Activated T-helper 2 cell treated with anti-CD3 and anti-CD28 coated beads, Interferon-gamma antibody, Interleukin-2, Interleukin-4, amounts not matched to agents 10 μg/mL and 5 μg/mL and 100 μg/mL, durations not matched to agents 14 hours and 24 hours and 36 hours (primary cell): ENCODE data around the gene STPG3. TPM values are rescaled to one million over a fixed set of nuclear protein-coding genes. Genes with fewer than 3 reads are reported as not detected.
A peak's percentile ranks its signal among the peaks of the same experiment; 100 is the strongest.
"Not testable (repeated sequence)": the region's sequence is repeated elsewhere in the genome, so short reads cannot be mapped to it uniquely, and the experiment has no call there.

Experiments
- DNase-seq: peaks from one replicate; pipeline ENCODE4 v3.0.0; 2021; ENCODE audit warnings: low spot score
- H3K27ac Mint-ChIP-seq: one replicate; pipeline ENCODE4 v1.8.0; 2021; ENCODE audit warnings: mixed read lengths
- H3K27me3 Mint-ChIP-seq: one replicate; pipeline ENCODE4 v1.8.0; 2021; ENCODE audit warnings: low read depth, mixed read lengths
- H3K36me3 Mint-ChIP-seq: one replicate; pipeline ENCODE4 v1.8.0; 2021; ENCODE audit warnings: low read depth, mixed read lengths
- H3K4me1 Mint-ChIP-seq: one replicate; pipeline ENCODE4 v1.8.0; 2021; ENCODE audit warnings: low read depth, mixed read lengths
- H3K4me3 Mint-ChIP-seq: one replicate; pipeline ENCODE4 v1.8.0; 2021; ENCODE audit warnings: low read depth, mild to moderate bottlenecking, moderate library complexity, mixed read lengths
- H3K9me3 Mint-ChIP-seq: one replicate; pipeline ENCODE4 v1.8.0; 2021; ENCODE audit warnings: mixed read lengths
- intact Hi-C: fragments of 100-400 bp; cut with micrococcal nuclease; formaldehyde crosslinking; loops from one replicate; pipeline ENCODE4 v1.15.1; 2023
- total RNA-seq: library from RNA; stranded (reverse); gene quantifications from 2 replicates; pipeline ENCODE4 v1.2.3, GENCODE V29; 2022

STPG3 gene
- total RNA-seq, 1 donor from 2014 or later = 0.48 TPM

DNA sequence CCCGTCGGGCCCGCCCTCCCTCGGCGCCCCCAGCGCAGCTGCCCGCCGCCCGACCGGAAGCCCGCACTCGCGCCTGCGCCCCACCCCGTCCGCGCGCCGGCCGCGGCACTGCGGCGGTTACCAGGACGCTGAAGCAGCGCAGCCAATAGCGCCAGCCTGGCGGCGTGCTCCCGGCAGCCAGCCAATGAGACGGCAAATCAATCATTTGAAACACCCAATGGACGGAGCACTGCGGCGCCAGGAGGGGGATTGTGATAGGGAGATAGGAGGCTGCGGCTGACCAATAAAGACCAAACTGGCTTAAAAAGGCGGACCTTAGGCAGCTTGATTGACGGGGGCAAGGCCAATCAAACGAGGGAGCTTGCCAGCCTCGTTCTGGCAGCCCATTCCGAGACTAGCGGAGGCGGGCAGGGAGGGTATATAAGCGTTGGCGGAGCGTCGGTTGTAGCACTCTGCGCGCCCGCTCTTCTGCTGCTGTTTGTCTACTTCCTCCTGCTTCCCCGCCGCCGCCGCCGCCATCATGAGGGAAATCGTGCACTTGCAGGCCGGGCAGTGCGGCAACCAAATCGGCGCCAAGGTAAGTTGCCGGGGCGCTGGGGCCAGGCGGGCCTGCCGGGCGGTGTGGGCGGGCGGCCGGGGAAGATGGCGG lies 10.1 kb upstream of the STPG3 start, which contains the start of gene TUBB4B:
Gene TUBB4B (plus strand): TSS at position 447 of the 649 bp plus-strand sequence. CDS start 74 bp downstream, at position 521.
- Mint-ChIP-seq H3K9me3 (no peaks in the 10 kb centered on the region), H3K36me3 (peaks cover 27% of the 10 kb centered on the region), H3K27me3 (no peaks in the 10 kb centered on the region), H3K4me3 (peak within 1 kb of the TSS; percentile 89), H3K4me1 (peaks cover 14% of the 10 kb centered on the region), H3K27ac (peak within 1 kb of the TSS; percentile 92)
- intact Hi-C loops = loop anchor here (1.0 to 5.0 kb wide), 3 partner anchors 14 to 114 kb away; partner anchors contain the start of gene NELFB
- peak; percentile 98 for DNase-seq

DNA sequence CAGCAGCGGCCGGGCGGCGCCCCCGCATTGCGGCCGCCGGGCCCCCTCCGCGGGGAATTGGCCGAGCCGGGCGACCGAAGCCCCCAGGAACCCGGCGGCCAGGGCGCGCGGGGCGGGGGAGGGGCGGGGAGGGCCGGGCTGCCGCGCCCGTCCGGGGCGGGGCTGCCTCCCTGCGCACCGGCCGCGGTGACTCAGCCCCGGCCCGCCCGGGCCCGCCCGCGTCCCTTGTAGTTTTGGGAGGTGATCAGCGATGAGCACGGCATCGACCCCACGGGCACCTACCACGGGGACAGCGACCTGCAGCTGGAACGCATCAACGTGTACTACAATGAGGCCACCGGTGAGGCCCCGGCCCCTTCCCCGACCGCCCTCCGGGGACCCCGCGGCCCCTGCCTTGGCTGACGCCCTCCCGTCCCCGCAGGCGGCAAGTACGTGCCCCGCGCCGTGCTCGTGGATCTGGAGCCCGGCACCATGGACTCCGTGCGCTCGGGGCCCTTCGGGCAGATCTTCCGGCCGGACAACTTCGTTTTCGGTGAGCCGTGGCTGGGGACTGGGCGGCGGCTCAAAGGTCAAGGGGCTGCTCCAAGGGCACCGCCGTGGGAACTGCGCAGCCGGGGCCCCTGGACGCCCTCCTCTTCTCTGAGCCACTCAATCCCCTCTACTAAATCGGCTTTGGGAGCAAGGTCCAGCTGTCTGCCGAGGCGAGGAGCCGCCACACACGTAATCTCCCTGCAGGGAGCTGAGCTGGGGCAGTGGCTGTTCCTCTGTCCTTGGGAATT lies 9.4 kb upstream of the STPG3 start:
- intact Hi-C loops = loop anchor here (1.0 to 5.0 kb wide), 3 partner anchors 14 to 114 kb away; partner anchors contain the start of gene NELFB
- peak; percentile 63 for DNase-seq
- Mint-ChIP-seq H3K27ac (no peak overlapping the region), H3K9me3 (no peaks in the 10 kb centered on the region), H3K4me1 (peaks cover 14% of the 10 kb centered on the region), H3K4me3 (peak overlapping the region; percentile 85), H3K36me3 (peaks cover 27% of the 10 kb centered on the region), H3K27me3 (no peaks in the 10 kb centered on the region)

DNA sequence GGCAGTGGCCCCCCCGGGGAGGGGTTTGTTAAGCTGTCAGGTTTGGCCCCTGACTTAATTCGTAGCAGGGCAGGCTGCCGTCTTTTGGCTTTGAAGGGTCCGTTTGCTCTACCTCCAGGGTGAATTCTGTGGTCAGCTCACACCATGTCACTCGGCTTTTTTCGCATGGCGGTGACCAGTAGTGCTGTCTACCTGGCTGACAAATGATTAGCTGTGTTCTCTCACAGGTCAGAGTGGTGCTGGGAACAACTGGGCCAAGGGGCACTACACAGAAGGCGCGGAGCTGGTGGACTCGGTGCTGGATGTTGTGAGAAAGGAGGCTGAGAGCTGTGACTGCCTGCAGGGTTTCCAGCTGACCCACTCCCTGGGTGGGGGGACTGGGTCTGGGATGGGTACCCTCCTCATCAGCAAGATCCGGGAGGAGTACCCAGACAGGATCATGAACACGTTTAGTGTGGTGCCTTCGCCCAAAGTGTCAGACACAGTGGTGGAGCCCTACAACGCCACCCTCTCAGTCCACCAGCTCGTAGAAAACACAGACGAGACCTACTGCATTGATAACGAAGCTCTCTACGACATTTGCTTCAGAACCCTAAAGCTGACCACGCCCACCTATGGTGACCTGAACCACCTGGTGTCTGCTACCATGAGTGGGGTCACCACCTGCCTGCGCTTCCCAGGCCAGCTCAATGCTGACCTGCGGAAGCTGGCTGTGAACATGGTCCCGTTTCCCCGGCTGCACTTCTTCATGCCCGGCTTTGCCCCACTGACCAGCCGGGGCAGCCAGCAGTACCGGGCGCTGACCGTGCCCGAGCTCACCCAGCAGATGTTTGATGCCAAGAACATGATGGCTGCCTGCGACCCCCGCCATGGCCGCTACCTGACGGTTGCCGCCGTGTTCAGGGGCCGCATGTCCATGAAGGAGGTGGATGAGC lies 8.6 kb upstream of the STPG3 start:
- Mint-ChIP-seq H3K27me3 (no peaks in the 10 kb centered on the region), H3K4me3 (peak overlapping the region; percentile 85), H3K4me1 (peaks cover 14% of the 10 kb centered on the region), H3K36me3 (peaks cover 27% of the 10 kb centered on the region), H3K27ac (peak overlapping the region; percentile 55), H3K9me3 (no peaks in the 10 kb centered on the region)
- intact Hi-C loops = loop anchor here (5.0 kb wide), 1 partner anchor 115 kb away; no protein-coding TSS in a partner anchor
- no peak for DNase-seq

DNA sequence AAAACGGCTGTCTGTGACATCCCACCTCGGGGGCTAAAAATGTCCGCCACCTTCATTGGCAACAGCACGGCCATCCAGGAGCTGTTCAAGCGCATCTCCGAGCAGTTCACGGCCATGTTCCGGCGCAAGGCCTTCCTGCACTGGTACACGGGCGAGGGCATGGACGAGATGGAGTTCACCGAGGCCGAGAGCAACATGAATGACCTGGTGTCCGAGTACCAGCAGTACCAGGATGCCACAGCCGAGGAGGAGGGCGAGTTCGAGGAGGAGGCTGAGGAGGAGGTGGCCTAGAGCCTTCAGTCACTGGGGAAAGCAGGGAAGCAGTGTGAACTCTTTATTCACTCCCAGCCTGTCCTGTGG lies 7.8 kb upstream of the STPG3 start:
- Mint-ChIP-seq H3K4me3 (peak overlapping the region; percentile 85), H3K36me3 (peaks cover 27% of the 10 kb centered on the region), H3K4me1 (peaks cover 14% of the 10 kb centered on the region)
- H3K27me3 Mint-ChIP-seq, H3K27ac Mint-ChIP-seq, H3K9me3 Mint-ChIP-seq, DNase-seq: not testable (repeated sequence)
- intact Hi-C loops = loop anchor here (5.0 kb wide), 1 partner anchor 116 kb away; no protein-coding TSS in a partner anchor

DNA sequence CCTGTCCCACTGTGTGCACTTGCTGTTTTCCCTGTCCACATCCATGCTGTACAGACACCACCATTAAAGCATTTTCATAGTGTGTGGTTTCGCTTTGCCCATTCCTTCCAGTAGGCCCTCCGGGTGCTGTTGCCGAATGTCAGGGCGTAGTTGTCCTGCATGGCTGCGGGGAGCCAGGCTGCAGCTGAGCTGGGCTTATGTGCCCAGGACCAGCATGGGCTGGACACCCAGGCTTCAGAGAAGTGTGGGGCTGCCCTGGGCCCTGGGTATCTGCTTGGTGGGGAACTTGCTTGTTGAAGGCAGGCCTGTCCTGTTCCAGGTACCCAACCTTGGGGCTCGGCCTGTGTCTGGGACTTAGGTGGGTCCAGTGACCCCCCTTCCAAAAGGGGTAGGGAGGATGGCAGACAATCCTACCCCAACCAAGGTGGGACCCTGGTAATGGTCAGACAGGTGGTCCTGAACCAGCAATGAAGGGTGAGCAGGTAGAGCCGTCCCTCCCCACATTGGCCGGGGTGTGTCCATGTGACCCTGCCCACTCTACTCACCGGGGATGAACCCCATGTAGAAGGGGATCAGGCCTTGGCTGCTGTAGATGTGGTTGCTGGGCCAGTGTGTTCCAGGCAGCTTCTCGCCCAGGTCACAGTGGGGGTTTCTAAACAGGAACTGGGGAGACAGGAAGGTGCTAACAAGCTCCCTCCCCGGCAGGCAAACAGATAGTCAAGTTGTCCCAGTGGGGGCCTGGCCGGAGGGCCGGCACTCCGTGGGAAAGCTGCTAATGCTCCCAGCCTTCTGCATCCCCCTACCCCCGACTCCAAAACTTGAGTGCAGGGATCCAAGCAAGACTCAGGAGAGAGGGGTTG lies 7.2 kb upstream of the STPG3 start:
- Mint-ChIP-seq H3K4me1 (peaks cover 13% of the 10 kb centered on the region), H3K9me3 (no peaks in the 10 kb centered on the region), H3K36me3 (peaks cover 27% of the 10 kb centered on the region), H3K4me3 (peak overlapping the region; percentile 85), H3K27ac (peak overlapping the region; percentile 33), H3K27me3 (no peaks in the 10 kb centered on the region)
- DNase-seq = no peak
- intact Hi-C loops = loop anchor here (5.0 kb wide), 1 partner anchor 117 kb away; no protein-coding TSS in a partner anchor

DNA sequence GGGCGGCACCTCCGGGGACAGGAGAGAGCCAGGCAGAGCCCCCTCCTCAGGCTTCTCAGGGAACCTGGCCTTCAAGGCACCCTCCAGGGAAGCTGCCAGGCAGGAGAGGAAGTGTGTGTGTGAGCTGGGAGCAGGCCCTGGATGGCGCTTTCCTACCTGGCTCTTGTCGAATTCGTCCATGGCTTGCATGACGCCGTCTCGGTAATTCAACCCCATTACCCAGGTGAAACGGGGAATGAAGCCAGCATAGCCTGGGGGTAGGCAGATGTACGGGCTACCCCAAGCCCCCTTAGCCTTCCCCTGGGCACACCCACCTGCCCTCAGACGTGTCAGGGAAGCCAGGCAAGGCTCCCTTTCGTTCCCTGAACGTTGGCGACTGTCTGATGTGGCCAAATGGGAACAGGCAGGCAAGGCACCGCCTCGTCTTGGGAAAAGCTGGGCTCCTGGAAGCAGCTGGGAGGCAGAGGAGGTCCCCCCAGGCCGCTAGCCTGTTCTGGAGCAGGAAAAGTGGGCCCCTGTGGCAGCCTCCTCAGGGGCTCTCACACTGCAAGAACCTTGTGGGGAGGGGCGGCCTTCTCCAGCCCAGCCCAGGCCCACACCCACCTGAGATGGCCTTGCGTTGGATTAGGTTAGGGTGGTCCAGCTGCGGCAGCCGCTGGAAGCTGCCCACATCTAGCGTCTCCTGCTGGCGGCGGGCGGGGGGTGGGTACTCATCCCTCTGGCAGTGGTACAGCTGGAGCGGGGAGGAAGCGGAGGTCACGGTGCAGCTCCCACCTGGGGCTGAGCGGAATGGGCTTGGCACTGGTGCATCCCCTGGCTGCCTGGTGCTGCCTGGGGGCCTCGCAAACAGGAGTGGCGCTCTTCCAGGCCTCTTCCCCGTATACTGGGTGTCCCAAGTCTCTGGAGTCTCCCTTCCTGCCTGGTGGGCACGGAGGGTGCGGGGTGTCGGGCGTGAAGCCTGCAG lies 6.3 kb upstream of the STPG3 start:
- H3K36me3 Mint-ChIP-seq = peaks cover 27% of the 10 kb centered on the region
- peaks cover 10% of the 10 kb centered on the region for H3K4me1 Mint-ChIP-seq
- H3K27me3 Mint-ChIP-seq = no peaks in the 10 kb centered on the region
- H3K4me3 Mint-ChIP-seq = no peak overlapping the region
- H3K9me3 Mint-ChIP-seq = no peaks in the 10 kb centered on the region
- no peak for DNase-seq
- intact Hi-C loops = loop anchor here (5.0 kb wide), 1 partner anchor 117 kb away; no protein-coding TSS in a partner anchor
- H3K27ac Mint-ChIP-seq = no peak overlapping the region

DNA sequence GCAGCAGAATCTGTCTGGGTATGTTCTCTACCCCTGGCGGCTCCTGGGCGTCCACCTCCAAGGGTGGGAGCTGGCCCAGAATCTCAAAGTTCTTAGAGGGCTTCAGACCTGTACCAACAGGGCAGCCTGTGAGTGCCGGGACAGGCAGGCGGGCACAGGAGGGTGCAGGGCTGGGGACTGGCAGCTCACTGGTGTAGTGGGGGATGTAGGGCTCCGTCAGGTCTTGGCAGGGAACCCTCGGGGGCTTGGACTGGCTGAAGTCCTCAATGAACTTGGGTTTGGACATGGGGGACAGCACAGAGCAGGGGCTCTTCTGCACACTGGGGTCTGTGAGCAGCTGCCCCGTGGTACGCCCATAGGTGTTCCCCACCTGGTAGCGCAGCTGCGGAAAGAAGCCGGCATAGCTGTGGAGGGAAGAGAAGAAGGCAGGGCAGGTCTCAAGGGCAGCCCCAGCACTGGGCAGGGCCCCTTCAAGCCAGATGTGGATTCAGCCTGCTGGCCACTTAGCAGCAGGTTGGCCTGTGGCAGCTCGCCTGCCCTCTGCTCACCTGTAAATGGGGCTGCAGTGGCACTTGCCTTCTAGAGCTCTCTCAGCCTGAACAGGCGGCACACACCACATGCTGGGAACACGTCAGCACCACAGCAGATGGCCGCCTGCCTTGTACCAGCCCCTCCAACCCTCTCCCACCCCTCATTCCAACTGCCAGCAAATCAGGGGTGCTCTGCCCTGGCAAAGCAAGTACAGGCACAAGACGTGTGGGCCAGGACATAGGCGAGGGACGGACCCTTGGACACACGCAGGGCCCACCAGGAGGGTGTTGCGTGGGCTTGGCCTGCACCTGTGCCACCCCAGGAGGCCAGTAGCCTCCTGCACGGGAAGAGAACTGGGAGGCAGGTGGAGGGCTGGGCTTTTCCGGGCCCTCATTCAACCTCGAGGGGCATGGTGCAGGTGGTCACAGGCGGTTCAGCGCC lies 5.3 kb upstream of the STPG3 start:
- DNase-seq = no peak
- H3K9me3 Mint-ChIP-seq = no peaks in the 10 kb centered on the region
- intact Hi-C loops = no loop called here
- H3K27ac Mint-ChIP-seq = no peak overlapping the region
- no peak overlapping the region for H3K4me3 Mint-ChIP-seq
- peaks cover 27% of the 10 kb centered on the region for H3K36me3 Mint-ChIP-seq
- no peaks in the 10 kb centered on the region for H3K27me3 Mint-ChIP-seq
- H3K4me1 Mint-ChIP-seq = peaks cover 10% of the 10 kb centered on the region

DNA sequence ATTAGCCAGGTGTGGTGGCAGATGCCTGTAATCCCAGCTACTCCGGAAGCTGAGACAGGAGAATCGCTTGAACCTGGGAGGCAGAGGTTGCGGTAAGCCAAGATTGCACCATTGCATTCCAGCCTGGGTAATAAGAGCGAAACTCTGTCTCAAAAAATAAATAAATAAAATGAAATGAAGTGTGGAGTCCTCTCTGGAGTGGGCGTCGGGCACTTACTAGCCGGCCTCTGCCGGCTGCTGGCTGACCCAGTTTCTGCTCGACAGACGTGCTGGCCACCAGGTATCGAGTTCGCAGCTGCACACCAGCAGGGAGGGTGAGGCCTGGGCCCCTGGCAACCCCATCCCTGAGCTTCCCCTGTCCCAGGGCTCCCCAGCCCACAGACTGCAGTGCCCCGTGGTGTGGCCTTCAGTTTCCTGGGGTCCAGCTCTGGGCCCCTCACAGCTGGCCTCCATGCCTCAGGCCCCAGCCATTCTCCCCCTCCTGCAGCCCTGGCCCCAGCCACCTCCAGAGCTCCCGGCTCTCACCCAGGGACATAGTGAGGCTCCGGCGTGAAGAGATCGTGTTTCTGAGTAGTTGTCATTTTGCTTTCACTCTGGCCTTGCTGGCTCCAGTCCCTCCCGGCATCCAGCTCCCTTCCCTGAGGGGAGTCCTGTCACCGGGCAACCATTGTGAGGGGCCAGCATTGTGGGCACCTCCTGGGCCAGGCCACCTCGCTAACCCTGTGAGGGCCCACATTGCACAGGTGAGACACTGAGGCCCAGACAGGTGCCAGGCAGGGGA lies 3.8 kb upstream of the STPG3 start:
- intact Hi-C loops = no loop called here

DNA sequence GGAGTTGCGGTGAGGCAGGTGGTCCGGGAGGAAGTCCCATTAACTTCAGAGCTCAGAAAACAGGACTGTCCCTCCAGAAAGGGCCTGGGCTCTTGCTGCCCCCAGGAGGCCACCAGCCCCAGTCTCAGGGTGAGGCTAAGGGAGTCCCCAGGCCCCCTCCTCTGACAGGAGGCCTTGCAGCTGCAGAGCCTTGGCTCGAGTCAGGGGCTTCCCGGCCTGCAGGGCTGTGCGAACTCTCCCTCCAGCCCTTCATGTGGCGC lies 3.2 kb upstream of the STPG3 start:
- H3K27ac Mint-ChIP-seq = no peak overlapping the region
- H3K36me3 Mint-ChIP-seq = peaks cover 12% of the 10 kb centered on the region
- intact Hi-C loops = no loop called here
- H3K4me1 Mint-ChIP-seq = peaks cover 3% of the 10 kb centered on the region
- no peaks in the 10 kb centered on the region for H3K27me3 Mint-ChIP-seq
- DNase-seq = no peak
- H3K4me3 Mint-ChIP-seq = no peak overlapping the region
- no peaks in the 10 kb centered on the region for H3K9me3 Mint-ChIP-seq

More for the DNA sequence above, 3.8 kb upstream of the STPG3 start:
- no peak overlapping the region for H3K27ac Mint-ChIP-seq
- no peaks in the 10 kb centered on the region for H3K9me3 Mint-ChIP-seq
- no peak for DNase-seq
- no peak overlapping the region for H3K4me3 Mint-ChIP-seq
- H3K27me3 Mint-ChIP-seq = no peaks in the 10 kb centered on the region
- peaks cover 18% of the 10 kb centered on the region for H3K36me3 Mint-ChIP-seq
- peaks cover 9% of the 10 kb centered on the region for H3K4me1 Mint-ChIP-seq
